ENCODE data around the gene ADAM30. TPM values are rescaled to one million over a fixed set of nuclear protein-coding genes. Genes with fewer than 3 reads are reported as not detected.

The ADAM30 gene
- not detected in 5 replicates for total RNA-seq (2022; extraction: Qiagen RNA extraction; ENCODE audit: low read depth)

DNA sequence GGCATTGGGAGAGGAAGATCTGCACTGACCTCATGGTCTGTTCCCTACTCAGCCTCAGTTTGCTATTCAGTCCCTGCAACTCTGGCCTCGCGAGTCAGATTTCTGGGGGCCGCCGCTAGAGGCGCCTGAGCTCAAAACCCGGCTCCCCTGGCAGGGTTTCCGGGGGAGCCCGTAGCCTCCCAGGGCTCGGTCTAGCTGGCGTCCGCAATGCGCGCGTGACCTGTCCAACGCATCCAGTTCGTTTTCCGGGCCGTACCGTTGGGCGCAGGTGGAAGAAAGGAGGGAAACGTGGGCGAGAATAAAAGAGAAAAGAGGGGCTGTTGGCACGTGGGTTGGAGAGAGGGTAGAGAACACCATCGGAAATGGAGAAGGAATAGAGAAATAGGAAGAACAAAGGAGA lies at the start of gene ADAM30:
Gene ADAM30 (minus strand): TSS at position 213 of the 400 bp plus-strand sequence. CDS start 179 bp downstream, at position 34.

Other genes with a start within 250 kb of the ADAM30 start
- gene ZNF697, start 248.2 kb downstream of the ADAM30 start, total RNA-seq (2022; extraction: Qiagen RNA extraction; ENCODE audit: low read depth): 1.3 to 2.1 TPM (median 1.9 TPM) in 5 replicates
- gene PHGDH, start 184.6 kb downstream of the ADAM30 start, total RNA-seq (2022; extraction: Qiagen RNA extraction; ENCODE audit: low read depth): 71.1 to 102 TPM (median 84.0 TPM) in 5 replicates
- not detected in 5 replicates for gene HMGCS2, start 127.6 kb downstream of the ADAM30 start, total RNA-seq (2022; extraction: Qiagen RNA extraction; ENCODE audit: low read depth)
- gene REG4, start 85.1 kb downstream of the ADAM30 start, total RNA-seq (2022; extraction: Qiagen RNA extraction; ENCODE audit: low read depth): not detected in 5 replicates
- gene NOTCH2, start 173.1 kb upstream of the ADAM30 start, total RNA-seq (2022; extraction: Qiagen RNA extraction; ENCODE audit: low read depth): 14.5 to 28.1 TPM (median 25.6 TPM) in 5 replicates

Data from A549 treated with RU486 at 1 μM for 4 hours (cell line).